Right cardiac atrium (tissue), 5 donors: ENCODE measurements around the gene COL23A1. TPM values are rescaled to one million over a fixed set of nuclear protein-coding genes. Genes with fewer than 3 reads are reported as not detected.

Source experiments
- ATAC-seq, 2 donors: fragments of 200-7000 bp; cut with Tn5 transposase; one replicate each; pipeline versions ENCODE4 v1.8.0 to v1.9.1; 2020; ENCODE audit warnings: moderate library complexity in 2 of 2, mild to moderate bottlenecking in 1 of 2
- DNase-seq, 3 donors: peaks; one replicate each; pipeline ENCODE4 v3.0.0-alpha.2; 2020
- H3K27ac ChIP-seq: one replicate; pipeline ENCODE4 v1.5.1; 2013; ENCODE audit warnings: mild to moderate bottlenecking, low read length, control low read depth, moderate library complexity
- H3K27me3 ChIP-seq: one replicate; pipeline ENCODE4 v1.6.1; 2013; ENCODE audit not compliant: control insufficient read depth, insufficient read depth
- H3K4me1 ChIP-seq: one replicate; pipeline ENCODE4 v1.6.1; 2013; ENCODE audit warnings: low read length; ENCODE audit not compliant: control insufficient read depth, insufficient read depth
- H3K4me3 ChIP-seq: one replicate; pipeline ENCODE4 v1.5.1; 2013; ENCODE audit warnings: low read length, control low read depth
- H3K9me3 ChIP-seq: one replicate; pipeline ENCODE4 v1.6.1; 2013; ENCODE audit warnings: low read length; ENCODE audit not compliant: control insufficient read depth
- WGBS: extraction: QIAGEN DNeasy Blood & Tissue Kit; methylation state at CpG from one replicate; pipeline ENCODE4 v1.1.7; 2013; 5-methylcytosine and 5-hydroxymethylcytosine counted together
- intact Hi-C, 4 donors: fragments of 100-400 bp; cut with DNase I; formaldehyde crosslinking; loops; one replicate each; pipeline versions ENCODE4 v1.11.0 to v1.14.0; 2022 to 2023
- polyA plus RNA-seq: library from polyadenylated mRNA; stranded (reverse); fragments of 200-250 nt; gene quantifications from one replicate; pipeline ENCODE4 v1.2.3, GENCODE V29; 2013
- total RNA-seq, 4 donors: library from RNA; stranded (reverse); fragmentation: NEBNext Ultra II Directional; extraction: Animal tissue kit (Norgen Biotek cat#: 25700); gene quantifications; one replicate each; pipeline ENCODE4 v1.2.1, GENCODE V29; 2021
- donor health status: healthy with polysubstance abuse.
- donor health status: DM: no; HTN: yes; CAD: no.
- donor health status: DM: no; HTN: no; CAD: no.
- donor health status: DM: no; HTN: yes; CAD: no; lungs with severe emphysema.
- donor health status: DM: yes; HTN: yes; CAD: no.

COL23A1 gene
- total and polyA plus RNA-seq, 5 donors, result 2.5 to 13.6 (median 6.3) TPM

- Histone ChIP-seq H3K27ac (no peak overlapping the region), H3K9me3 (no peaks in the 10 kb centered on the region), H3K27me3 (no peaks in the 10 kb centered on the region), H3K4me1 (no peaks in the 10 kb centered on the region), H3K4me3 (no peak overlapping the region)
- ATAC-seq, result no peak
- WGBS, result 60% methylated on average over 12 of the region's 12 CpGs
- intact Hi-C loops, result no loop called here
- DNase-seq, result peak in 1 of 3 donors; percentile 18
These were observed 190.5 kb downstream of the COL23A1 start for GRCh38 chr5:178399701-178400095.

- peak in 1 of 3 donors; percentile 25 for DNase-seq
- Histone ChIP-seq H3K4me1 (no peaks in the 10 kb centered on the region), H3K4me3 (no peak overlapping the region), H3K9me3 (no peaks in the 10 kb centered on the region), H3K27ac (no peak overlapping the region), H3K27me3 (no peaks in the 10 kb centered on the region)
- ATAC-seq, result peak in 1 of 2 donors; percentile 36
- WGBS, result 62% methylated on average over 15 of the region's 15 CpGs
- intact Hi-C loops, result no loop called here
These were observed 191.1 kb downstream of the COL23A1 start for GRCh38 chr5:178398901-178399700.

GRCh38 chr5:178396796-178397720 is 193.1 kb downstream of the COL23A1 start:
- Histone ChIP-seq H3K27me3 (no peaks in the 10 kb centered on the region), H3K9me3 (no peaks in the 10 kb centered on the region), H3K27ac (no peak overlapping the region), H3K4me3 (no peak overlapping the region), H3K4me1 (no peaks in the 10 kb centered on the region)
- DNase-seq (peak in 1 of 3 donors; percentile 74), ATAC-seq (peak; percentile 55 to 63)
- intact Hi-C loops, result no loop called here
- whole genome bisulfite sequencing, result 63% methylated on average over 33 of the region's 33 CpGs

- 88% methylated on average over 3 of the region's 3 CpGs for WGBS
- Histone ChIP-seq H3K27me3 (no peaks in the 10 kb centered on the region), H3K9me3 (no peaks in the 10 kb centered on the region), H3K4me3 (no peak overlapping the region), H3K4me1 (peaks cover 5% of the 10 kb centered on the region), H3K27ac (no peak overlapping the region)
- intact Hi-C loops, result no loop called here
- ATAC-seq, result no peak
- no peak for DNase-seq
These were observed 196.1 kb downstream of the COL23A1 start for GRCh38 chr5:178394074-178394473.

- no peaks in the 10 kb centered on the region for H3K9me3 ChIP-seq
- no peak overlapping the region for H3K27ac ChIP-seq
- DNase-seq, result peak in 1 of 3 donors; percentile 24
- H3K4me1 ChIP-seq, result peaks cover 5% of the 10 kb centered on the region
- intact Hi-C loops, result no loop called here
- no peaks in the 10 kb centered on the region for H3K27me3 ChIP-seq
- H3K4me3 ChIP-seq, result no peak overlapping the region
- no peak for ATAC-seq
- 63% methylated on average over 11 of the region's 11 CpGs for WGBS
These were observed 197.2 kb downstream of the COL23A1 start for GRCh38 chr5:178392931-178393394.

GRCh38 chr5:178392386-178392785 is 197.8 kb downstream of the COL23A1 start:
- peak in 1 of 3 donors; percentile 7 for DNase-seq
- Histone ChIP-seq H3K9me3 (no peaks in the 10 kb centered on the region), H3K27me3 (no peaks in the 10 kb centered on the region), H3K4me1 (peaks cover 5% of the 10 kb centered on the region), H3K27ac (no peak overlapping the region), H3K4me3 (no peak overlapping the region)
- ATAC-seq, result no peak
- WGBS, result 90% methylated on average over 7 of the region's 7 CpGs
- intact Hi-C loops, result no loop called here

- Histone ChIP-seq H3K4me1 (peaks cover 5% of the 10 kb centered on the region), H3K27me3 (no peaks in the 10 kb centered on the region), H3K4me3 (no peak overlapping the region), H3K27ac (no peak overlapping the region), H3K9me3 (no peaks in the 10 kb centered on the region)
- WGBS, result 58% methylated on average over 4 of the region's 4 CpGs
- DNase-seq, result no peak
- intact Hi-C loops, result no loop called here
- ATAC-seq, result no peak
These were observed 198.7 kb downstream of the COL23A1 start for GRCh38 chr5:178391480-178391879.

- intact Hi-C loops, result no loop called here
- ATAC-seq (peak; percentile 20 to 47), DNase-seq (no peak)
- WGBS, result 42% methylated on average over 12 of the region's 12 CpGs
- Histone ChIP-seq H3K4me1 (peaks cover 5% of the 10 kb centered on the region), H3K9me3 (no peaks in the 10 kb centered on the region), H3K27ac (no peak overlapping the region), H3K27me3 (no peaks in the 10 kb centered on the region), H3K4me3 (no peak overlapping the region)
These were observed 200.4 kb downstream of the COL23A1 start for GRCh38 chr5:178389796-178390195.

- H3K27me3 ChIP-seq, result no peaks in the 10 kb centered on the region
- DNase-seq (no peak), ATAC-seq (no peak)
- 78% methylated on average over 8 of the region's 8 CpGs for WGBS
- H3K27ac ChIP-seq, result no peak overlapping the region
- H3K4me1 ChIP-seq, result peaks cover 5% of the 10 kb centered on the region
- H3K4me3 ChIP-seq, result no peak overlapping the region
- no peaks in the 10 kb centered on the region for H3K9me3 ChIP-seq
- intact Hi-C loops, result no loop called here
These were observed 201.0 kb downstream of the COL23A1 start for GRCh38 chr5:178389026-178389729.

GRCh38 chr5:178388386-178389025 is 201.7 kb downstream of the COL23A1 start:
- Histone ChIP-seq H3K9me3 (no peaks in the 10 kb centered on the region), H3K27ac (no peak overlapping the region), H3K4me1 (peaks cover 5% of the 10 kb centered on the region), H3K27me3 (no peaks in the 10 kb centered on the region), H3K4me3 (no peak overlapping the region)
- ATAC-seq (peak; percentile 36 to 78), DNase-seq (peak; percentile 73 to 76 (median 74))
- 49% methylated on average over 8 of the region's 8 CpGs for WGBS
- intact Hi-C loops, result no loop called here
